ENCODE results near the gene OR56A5.
"Not testable (repeated sequence)": the region's sequence is repeated elsewhere in the genome, so short reads cannot be mapped to it uniquely, and the experiment has no call there.

OR56A5 gene

GRCh38 chr11:5968394-5968793 lies at the start of gene OR56A5:
OR56A5 (minus strand) TSS chr11:5968494; CDS start chr11:5968494, 0 bp downstream.
- DNase-seq: no peak

DNA sequence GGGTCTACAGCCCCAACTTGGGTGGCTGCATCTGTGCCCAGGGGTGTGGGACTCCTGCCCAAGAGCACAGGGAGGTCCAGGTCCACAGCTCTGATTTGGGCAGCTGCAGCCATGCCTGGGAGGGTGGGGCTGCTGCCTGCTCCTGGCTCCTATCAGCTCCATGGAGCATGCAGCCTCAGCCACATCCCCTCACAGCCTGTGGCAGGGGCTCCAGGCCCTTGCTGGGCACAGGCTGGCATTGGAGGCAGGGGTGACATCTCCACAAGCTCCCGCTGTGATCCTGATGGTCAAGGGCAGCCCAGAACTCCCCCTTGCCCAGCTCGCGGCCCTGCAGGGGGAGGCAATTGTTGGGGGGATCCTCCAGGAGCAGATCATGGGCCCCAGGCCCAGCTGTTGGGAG lies 44.7 kb upstream of the OR56A5 start:
- DNase-seq: no peak

- DNase-seq: no peak
Measured at GRCh38 chr11:6012035-6012668, 43.9 kb upstream of the OR56A5 start.

DNA sequence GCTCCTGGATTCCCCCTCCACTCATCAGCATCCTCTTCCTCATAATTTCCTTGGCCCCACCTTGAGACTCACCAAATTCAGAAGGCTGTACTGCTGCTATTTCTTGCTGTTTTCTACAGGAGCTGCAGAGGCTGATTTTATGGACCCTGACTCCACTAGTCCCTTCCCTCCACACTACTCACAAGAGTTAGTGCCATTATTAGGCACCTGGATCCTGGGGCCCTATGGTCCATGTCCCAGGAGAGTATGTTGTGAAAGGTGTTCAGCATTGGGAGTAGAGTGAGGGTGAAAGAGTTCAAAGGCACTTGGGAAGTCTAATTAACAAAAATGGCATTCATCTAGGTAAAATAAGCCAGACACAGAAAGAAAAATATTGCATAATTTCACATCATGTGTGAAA lies 38.6 kb upstream of the OR56A5 start, which contains the start of gene OR56A4:
Gene OR56A4, minus strand, starts transcription at position 101 of the 400 bp plus-strand sequence. CDS start 3,954 bp downstream, outside the sequence.
- no peak for DNase-seq

DNA sequence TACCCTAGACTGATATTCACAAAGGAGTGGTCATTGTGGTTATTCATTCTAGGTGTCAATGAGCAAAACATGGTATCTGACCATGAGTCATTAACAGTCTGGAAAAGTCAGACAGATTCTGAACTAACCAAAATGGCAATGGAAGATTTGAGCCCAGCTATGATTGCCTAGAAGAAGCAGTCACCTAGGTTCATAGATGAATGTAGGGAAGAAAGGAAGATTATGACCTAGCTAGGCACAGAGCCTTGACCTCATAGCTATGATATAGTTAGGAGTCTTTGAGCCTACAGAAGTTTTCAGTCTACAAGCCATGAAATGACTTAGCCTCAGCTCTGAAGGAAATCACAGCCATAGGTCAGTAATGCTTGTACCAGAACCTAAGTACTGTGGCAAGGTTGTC lies 38.1 kb upstream of the OR56A5 start:
- no peak for DNase-seq

GRCh38 chr11:6002202-6002699 lies 34.0 kb upstream of the OR56A5 start:
- DNase-seq: no peak

GRCh38 chr11:5994791-5995190 lies 26.5 kb upstream of the OR56A5 start:
- DNase-seq: no peak

DNA sequence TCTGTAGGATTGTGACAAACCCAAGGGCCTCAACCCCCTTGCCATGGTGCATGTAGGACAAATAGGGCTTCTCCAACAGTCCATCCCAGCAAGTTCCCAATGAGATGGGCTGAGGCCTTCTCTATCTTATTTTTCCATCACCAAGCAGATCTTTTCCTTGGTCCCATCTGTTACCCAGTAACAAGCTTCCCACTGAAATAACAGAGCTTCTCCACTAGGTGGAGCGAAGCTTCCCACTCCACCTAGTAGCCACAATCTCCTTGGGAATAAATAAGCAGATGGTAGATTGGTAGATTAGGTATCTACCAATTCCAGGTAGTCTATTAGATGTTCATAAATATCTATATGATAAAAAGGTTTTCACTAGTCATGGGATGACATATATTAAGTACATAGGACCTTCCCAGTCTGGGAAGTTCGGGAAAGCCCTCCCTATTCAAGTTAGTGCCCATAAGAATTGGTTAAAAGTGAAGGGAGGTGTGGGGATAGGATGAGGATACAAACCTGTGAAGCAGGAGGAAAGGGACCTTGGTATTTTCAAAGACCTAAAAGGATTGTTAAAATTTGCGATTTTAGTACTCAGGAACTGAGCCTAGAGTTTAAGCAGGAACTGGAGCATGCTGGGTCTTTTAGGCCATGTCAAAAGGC lies 24.4 kb upstream of the OR56A5 start:
- no peak for DNase-seq

- no peak for DNase-seq
Measured at GRCh38 chr11:5992150-5992549, 23.9 kb upstream of the OR56A5 start.

DNA sequence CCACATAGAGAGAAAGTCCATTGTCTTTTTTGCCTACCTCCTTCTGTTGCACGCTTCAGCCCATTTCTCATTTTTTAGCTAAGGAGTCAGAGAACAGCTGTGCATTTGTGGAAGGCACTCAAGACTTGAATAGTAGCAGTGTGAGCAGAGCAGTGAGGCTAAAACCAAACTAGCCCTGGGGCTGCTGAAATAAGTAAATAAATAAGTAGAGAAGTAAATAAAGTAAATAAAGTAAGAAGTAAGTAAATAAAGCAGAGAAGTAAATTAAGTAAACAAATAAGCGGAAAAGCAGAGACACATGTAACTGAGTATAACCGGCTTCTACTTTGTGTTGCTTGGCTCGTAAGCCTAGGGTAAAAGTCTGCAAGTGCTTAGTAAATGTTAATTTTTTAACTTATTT lies 20.9 kb upstream of the OR56A5 start:
- DNase-seq: no peak

- no peak for DNase-seq
Measured at GRCh38 chr11:5986885-5987284, 18.6 kb upstream of the OR56A5 start, which contains the start of gene OR52L1. OR52L1 (minus strand) TSS chr11:5986985; CDS start chr11:5986930, 55 bp downstream.

GRCh38 chr11:5983443-5983842 lies 15.1 kb upstream of the OR56A5 start:
- no peak for DNase-seq

GRCh38 chr11:5973530-5973929 lies 5.2 kb upstream of the OR56A5 start:
- no peak for DNase-seq

DNA sequence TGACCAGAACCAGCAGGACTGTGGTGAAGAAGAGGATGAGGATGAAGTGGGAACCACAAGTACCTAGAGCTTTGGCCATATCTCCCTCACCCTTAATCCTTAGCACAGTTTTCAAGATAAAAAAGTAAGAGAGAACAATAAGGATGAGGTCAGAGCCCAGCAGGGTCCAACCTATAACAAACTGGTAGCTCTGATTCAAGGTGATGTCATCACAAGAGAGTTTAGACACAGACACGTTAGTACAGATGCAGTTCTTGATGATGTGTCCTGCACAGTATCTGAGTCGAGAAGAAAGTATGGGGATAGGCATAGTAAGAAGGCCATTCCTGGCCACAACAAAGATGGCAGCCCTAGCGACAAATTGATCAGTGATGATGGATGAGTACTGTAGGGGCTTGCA lies 586 bp downstream of the OR56A5 start:
- DNase-seq: no peak

- DNase-seq: no peak
Measured at GRCh38 chr11:5966958-5967357, 1.3 kb downstream of the OR56A5 start.

DNA sequence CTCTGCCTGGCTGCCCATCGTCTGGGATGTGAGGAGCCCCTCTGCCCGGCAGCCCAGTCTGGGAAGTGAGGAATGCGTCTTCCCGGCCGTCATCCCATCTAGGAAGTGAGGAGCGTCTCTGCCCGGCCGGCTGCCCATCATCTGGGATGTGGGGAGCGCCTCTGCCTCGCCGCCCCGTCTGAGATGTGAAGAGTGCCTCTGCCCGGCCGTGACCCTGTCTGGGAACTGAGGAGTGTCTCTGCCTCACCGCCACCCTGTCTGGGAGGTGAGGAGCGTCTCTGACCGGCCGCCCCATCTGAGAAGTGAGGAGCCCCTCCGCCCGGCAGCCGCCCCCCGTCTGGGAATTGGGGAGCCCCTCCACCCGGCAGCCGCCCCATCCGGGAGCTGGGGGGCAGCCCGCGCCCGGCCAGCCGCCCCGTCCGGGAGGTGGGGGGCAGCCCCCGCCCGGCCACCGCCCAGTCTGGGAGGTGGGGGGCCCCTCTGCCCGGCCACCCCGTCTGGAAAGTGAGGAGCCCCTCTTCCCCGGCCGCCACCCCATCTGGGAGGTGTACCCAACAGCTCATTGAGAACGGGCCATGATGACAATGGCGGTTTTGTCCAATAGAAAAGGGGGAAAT lies 7.5 kb downstream of the OR56A5 start:
- DNase-seq: not testable (repeated sequence)

DNA sequence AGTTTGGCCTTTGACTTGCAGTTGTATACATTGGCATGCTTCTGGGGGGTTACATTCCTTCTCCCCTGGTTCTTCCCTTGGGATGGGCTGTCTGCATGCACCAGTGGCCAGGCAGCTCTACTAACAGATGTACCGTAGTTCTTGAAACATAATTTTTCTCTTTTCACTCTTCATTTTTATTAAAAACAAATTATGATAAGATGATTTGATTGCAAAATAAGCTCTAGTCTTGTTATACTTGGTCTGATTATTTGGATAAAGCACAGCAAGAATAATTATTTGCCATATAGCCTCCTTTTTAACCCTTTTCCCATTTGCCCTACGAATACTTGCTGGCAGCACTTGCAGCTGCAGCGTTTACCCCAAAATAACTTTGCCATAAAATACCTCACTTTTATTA lies 12.7 kb downstream of the OR56A5 start:
- DNase-seq: no peak

GRCh38 chr11:5941951-5942350 lies 26.3 kb downstream of the OR56A5 start, which contains the start of gene OR56A3:
OR56A3 (plus strand) TSS chr11:5942251; CDS start chr11:5947347, 5,096 bp downstream.
- DNase-seq: no peak

DNA sequence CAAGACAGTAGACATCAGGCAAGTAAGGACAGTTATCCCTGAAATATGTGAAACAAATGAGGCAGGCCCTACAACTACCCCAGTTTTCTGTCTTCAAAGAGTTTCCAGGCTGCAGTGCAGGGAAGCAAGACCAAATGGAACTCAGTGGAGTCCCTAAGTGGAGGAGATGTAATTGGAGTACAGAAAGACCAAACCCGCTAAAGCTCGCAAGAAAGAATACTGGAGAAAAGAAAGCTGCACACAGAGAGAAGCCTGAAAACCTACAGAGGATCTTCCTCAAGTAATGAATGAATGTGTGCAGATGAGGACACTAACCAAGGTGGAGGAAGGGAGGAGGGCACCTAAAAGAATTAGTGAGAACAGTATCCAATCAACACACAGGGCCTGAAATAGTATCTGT lies 27.5 kb downstream of the OR56A5 start:
- DNase-seq: no peak

GRCh38 chr11:5938603-5938965 lies 29.7 kb downstream of the OR56A5 start:
- DNase-seq: no peak

DNA sequence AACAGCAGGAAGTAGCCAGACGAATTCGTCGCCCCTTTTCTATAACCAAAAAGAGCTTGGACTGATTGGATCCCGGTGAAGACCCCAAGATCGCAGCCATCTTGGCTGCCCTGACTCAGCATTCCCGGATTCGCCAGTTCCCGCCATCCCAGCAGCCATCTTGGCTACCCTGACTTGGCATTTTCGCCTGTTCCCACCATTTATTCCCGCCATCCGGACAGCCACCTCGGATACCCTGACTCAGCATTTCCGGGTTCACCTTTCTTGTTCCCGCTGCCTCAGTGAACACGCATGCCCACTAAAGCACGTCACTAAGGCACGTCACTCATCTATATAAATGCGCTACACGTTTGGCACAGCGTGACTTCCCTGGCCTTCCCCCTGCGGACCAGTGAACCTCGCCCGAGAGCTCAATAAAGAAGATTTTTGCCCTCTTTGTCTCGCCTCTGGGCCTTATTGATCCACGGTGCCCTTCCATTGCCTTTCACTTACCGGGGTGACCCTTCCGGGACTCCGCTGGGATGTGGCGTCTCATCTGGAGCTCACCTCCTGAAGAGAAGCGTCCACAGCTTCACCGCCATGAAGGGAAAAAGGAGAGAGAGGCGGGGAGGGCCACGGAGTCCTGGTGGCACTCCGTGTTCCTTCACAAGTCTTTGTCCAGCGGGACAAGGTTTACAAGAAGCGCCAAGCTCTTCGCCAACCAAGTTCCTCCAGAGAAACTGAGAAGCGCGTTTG lies 30.3 kb downstream of the OR56A5 start:
- DNase-seq: no peak

GRCh38 chr11:5933116-5933515 lies 35.2 kb downstream of the OR56A5 start:
- no peak for DNase-seq

- no peak for DNase-seq
Measured at GRCh38 chr11:5932671-5933070, 35.6 kb downstream of the OR56A5 start.

All from amniotic stem cell (primary cell).